NOMO-1 (cell line): ENCODE results near the gene SLC50A1.
"Not testable (repeated sequence)": the region's sequence is repeated elsewhere in the genome, so short reads cannot be mapped to it uniquely, and the experiment has no call there.

ENCODE experiments used
- DNase-seq, 2 experiments: peaks; one replicate each; lab custom pipeline; 2025; ENCODE audit not compliant: unreplicated experiment in 2 of 2; lab: John Stamatoyannopoulos, UW

The SLC50A1 gene

DNA sequence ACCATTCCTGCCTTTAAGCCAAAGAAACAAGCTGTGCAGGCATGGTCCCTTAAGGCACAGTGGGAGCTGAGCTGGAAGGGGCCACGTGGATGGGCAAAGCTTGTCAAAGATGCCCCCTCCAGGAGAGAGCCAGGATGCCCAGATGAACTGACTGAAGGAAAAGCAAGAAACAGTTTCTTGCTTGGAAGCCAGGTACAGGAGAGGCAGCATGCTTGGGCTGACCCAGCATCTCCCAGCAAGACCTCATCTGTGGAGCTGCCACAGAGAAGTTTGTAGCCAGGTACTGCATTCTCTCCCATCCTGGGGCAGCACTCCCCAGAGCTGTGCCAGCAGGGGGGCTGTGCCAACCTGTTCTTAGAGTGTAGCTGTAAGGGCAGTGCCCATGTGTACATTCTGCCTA is 1.3 kb upstream of the SLC50A1 start:
- DNase-seq, result no peak

- DNase-seq, result peak; percentile 44 to 65
Observed at GRCh38 chr1:155134880-155135414, 705 bp upstream of the SLC50A1 start.

GRCh38 chr1:155136748-155137147 is 1.1 kb downstream of the SLC50A1 start:
- no peak for DNase-seq

- DNase-seq, result no peak
Observed at GRCh38 chr1:155137154-155137949, 1.7 kb downstream of the SLC50A1 start.

DNA sequence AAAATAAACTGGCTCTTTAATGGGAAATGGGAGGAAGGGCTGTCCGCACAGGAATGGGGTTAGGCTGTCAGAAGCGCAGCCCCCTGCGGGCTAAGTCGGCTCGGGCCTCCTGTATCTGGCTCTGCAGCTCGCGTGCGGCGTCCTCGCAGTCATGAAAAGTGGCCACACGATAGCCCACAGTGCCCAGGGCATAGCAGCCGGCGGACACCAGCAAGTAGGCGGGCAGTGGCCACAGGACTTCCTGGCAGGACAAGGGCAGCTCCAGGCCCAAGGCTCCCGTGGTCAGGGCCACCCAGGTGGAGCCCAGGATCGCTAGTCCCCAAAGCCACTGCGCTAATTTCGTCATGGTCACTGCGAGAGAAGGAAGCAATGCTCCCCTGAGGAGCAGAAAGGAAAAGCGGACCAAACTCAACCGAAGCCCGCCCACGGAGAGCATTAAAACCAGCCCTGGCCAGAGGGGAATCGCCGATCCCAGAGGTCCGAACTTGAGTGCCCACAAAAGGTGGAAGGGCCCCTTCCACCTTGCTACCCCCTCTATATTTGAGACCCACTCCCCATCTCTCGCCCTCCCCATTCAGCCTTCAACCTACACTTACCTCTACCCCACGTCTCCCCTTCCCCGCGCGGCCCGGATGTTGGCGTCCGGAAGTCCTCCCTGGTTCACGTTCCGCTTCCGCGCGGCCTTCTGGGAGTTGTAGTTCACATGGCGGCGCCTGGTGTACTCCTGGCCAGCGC is 4.4 kb downstream of the SLC50A1 start, which contains the start of gene DPM3:
DPM3 (minus strand) TSS at position 637 of the 735 bp plus-strand sequence; CDS start at position 346, 291 bp downstream.
- peak; percentile 77 to 80 for DNase-seq

DNA sequence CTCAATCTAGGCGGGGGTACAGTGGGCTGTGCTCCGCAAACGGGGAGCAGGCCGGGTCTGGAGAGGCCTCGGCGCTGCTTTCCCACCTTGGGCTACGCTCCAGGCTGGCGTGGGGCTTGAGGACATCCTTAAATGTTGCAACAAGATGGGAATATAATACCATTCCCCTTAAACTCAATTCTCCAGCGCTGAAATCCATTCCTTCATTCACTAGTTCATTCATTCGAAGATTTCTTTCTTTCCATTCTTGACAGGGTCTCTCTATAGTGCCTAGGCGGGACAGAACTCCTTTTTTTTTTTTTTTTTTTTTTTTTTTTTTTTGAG is 4.9 kb downstream of the SLC50A1 start:
- no peak for DNase-seq

- DNase-seq, result no peak
Observed at GRCh38 chr1:155141749-155142148, 6.1 kb downstream of the SLC50A1 start.

- DNase-seq, result no peak
Observed at GRCh38 chr1:155145491-155145890, 9.8 kb downstream of the SLC50A1 start.

- DNase-seq, result not testable (repeated sequence)
Observed at GRCh38 chr1:155155996-155156643, 20.5 kb downstream of the SLC50A1 start.

GRCh38 chr1:155158991-155159390 is 23.3 kb downstream of the SLC50A1 start:
- DNase-seq, result no peak

GRCh38 chr1:155160128-155160527 is 24.5 kb downstream of the SLC50A1 start:
- no peak for DNase-seq

- not testable (repeated sequence) for DNase-seq
Observed at GRCh38 chr1:155162631-155163030, 27.0 kb downstream of the SLC50A1 start.

GRCh38 chr1:155163785-155164184 is 28.1 kb downstream of the SLC50A1 start:
- DNase-seq, result not testable (repeated sequence)

DNA sequence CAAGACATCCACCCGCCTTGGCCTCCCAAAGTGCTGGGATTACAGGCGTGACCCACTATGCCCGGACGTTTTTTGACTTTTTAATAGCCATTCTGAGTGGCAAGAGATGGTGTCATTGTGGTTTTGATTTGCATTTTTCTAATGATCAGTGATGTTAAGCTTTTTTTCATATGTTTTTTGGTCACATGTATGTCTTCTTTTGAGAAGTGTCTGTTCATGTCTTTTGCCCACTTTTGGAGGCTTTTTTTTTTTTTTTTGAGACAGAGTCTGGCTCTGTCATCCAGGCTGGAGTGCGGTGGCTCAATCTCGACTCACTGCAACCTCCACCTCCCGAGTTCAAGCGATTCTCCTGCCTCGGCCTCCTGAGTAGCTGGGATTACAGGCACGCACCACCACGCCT is 29.0 kb downstream of the SLC50A1 start:
- DNase-seq, result not testable (repeated sequence)

DNA sequence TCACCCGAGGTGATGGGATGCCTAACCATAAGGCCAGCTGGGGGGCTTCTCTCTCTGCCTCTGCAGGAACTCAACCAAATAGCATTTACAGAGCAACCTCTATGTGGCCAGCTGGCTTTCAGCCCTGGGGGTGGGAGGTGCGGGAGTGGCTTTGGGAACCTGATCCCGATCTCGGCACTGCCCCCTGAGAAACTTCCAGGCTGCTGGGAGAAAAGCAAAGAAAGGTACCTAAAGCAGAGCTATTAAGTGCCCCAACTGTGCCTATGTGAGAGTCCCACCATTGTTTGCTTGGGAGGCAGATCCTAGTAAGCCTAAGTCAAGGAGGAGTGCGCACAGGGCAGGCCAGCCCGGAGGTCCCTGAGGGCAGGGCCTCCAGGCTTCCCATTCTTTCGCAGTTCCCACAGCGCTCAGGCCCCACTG is 30.4 kb downstream of the SLC50A1 start:
- no peak for DNase-seq

- DNase-seq, result no peak
Observed at GRCh38 chr1:155166471-155167165, 31.0 kb downstream of the SLC50A1 start.

- DNase-seq, result peak; percentile 69 to 86
Observed at GRCh38 chr1:155167166-155168104, 31.8 kb downstream of the SLC50A1 start.

GRCh38 chr1:155168105-155168445 is 32.4 kb downstream of the SLC50A1 start:
- not testable (repeated sequence) for DNase-seq

- no peak for DNase-seq
Observed at GRCh38 chr1:155168456-155169210, 33.0 kb downstream of the SLC50A1 start.
